Activated naive CD4-positive, alpha-beta T cell treated with anti-CD3 and anti-CD28 coated beads, Interleukin-2, amount 10 ng/mL, durations not matched to agents 7 days and 5 days (primary cell): ENCODE measurements around the gene LCN15.
"Not testable (repeated sequence)": the region's sequence is repeated elsewhere in the genome, so short reads cannot be mapped to it uniquely, and the experiment has no call there.

ENCODE experiments used
- CTCF ChIA-PET: fragments of 350-600 bp; sonication (Branson Sonifier 250); formaldehyde crosslinking; loops from one replicate; lab custom pipeline; 2021; ENCODE audit warnings: antibody characterized with exemption; lab: Charles Lee
- DNase-seq: peaks from one replicate; pipeline ENCODE4 v3.0.0-alpha.2; 2020
- H3K27ac Mint-ChIP-seq: one replicate; pipeline ENCODE4 v1.8.0; 2021; ENCODE audit warnings: mild to moderate bottlenecking, moderate library complexity, mixed read lengths
- H3K27me3 Mint-ChIP-seq: one replicate; pipeline ENCODE4 v1.8.0; 2021; ENCODE audit warnings: mild to moderate bottlenecking, mixed read lengths
- H3K36me3 Mint-ChIP-seq: one replicate; pipeline ENCODE4 v1.8.0; 2021; ENCODE audit warnings: mixed read lengths
- H3K4me1 Mint-ChIP-seq: one replicate; pipeline ENCODE4 v1.8.0; 2021; ENCODE audit warnings: mixed read lengths
- H3K4me3 Mint-ChIP-seq: one replicate; pipeline ENCODE4 v1.8.0; 2021; ENCODE audit warnings: mild to moderate bottlenecking, moderate library complexity, mixed read lengths
- H3K9me3 Mint-ChIP-seq: one replicate; pipeline ENCODE4 v1.8.0; 2021; ENCODE audit warnings: mixed read lengths

The LCN15 gene

GRCh38 chr9:136790640-136791515 is 26.6 kb upstream of the LCN15 start, which contains the start of gene TMEM141:
Gene TMEM141, plus strand, starts transcription at chr9:136791344. Its CDS starts 27 bp downstream, at chr9:136791371.
- H3K27me3 Mint-ChIP-seq: peaks cover 20% of the 10 kb centered on the region
- no peaks in the 10 kb centered on the region for H3K9me3 Mint-ChIP-seq
- H3K4me3 Mint-ChIP-seq: peak within 1 kb of the TSS; percentile 82
- H3K27ac Mint-ChIP-seq: peak within 1 kb of the TSS; percentile 95
- H3K4me1 Mint-ChIP-seq: peaks cover 41% of the 10 kb centered on the region
- peak; percentile 100 for DNase-seq
- CTCF ChIA-PET: interaction anchor here (1.2 to 2.1 kb wide), 2 partner anchors 245 to 256 kb away, joined by 3 to 9 read pairs; no protein-coding TSS in a partner anchor
- no peaks in the 10 kb centered on the region for H3K36me3 Mint-ChIP-seq

GRCh38 chr9:136789523-136789937 is 25.2 kb upstream of the LCN15 start:
- H3K27me3 Mint-ChIP-seq: peaks cover 9% of the 10 kb centered on the region
- CTCF ChIA-PET: interaction anchor here (2.1 kb wide), 1 partner anchor 246 kb away, joined by 9 read pairs; no protein-coding TSS in a partner anchor
- no peak for DNase-seq
- H3K9me3 Mint-ChIP-seq: no peaks in the 10 kb centered on the region
- H3K27ac Mint-ChIP-seq: no peak overlapping the region
- H3K36me3 Mint-ChIP-seq: no peaks in the 10 kb centered on the region
- peaks cover 41% of the 10 kb centered on the region for H3K4me1 Mint-ChIP-seq
- no peak overlapping the region for H3K4me3 Mint-ChIP-seq

- not testable (repeated sequence) for H3K36me3 Mint-ChIP-seq, H3K9me3 Mint-ChIP-seq, H3K4me3 Mint-ChIP-seq, DNase-seq, H3K27me3 Mint-ChIP-seq, H3K27ac Mint-ChIP-seq
- H3K4me1 Mint-ChIP-seq: peaks cover 41% of the 10 kb centered on the region
- CTCF ChIA-PET: interaction anchor here (1.2 to 4.1 kb wide), 8 partner anchors 11 to 278 kb away, joined by 3 to 28 read pairs (median 8); partner anchors contain the start of gene LCN15
Observed at GRCh38 chr9:136788644-136789522, 24.6 kb upstream of the LCN15 start.

GRCh38 chr9:136787690-136788400 is 23.5 kb upstream of the LCN15 start:
- Mint-ChIP-seq H3K4me3 (no peak overlapping the region), H3K27me3 (peaks cover 9% of the 10 kb centered on the region), H3K27ac (no peak overlapping the region), H3K4me1 (peaks cover 38% of the 10 kb centered on the region), H3K36me3 (no peaks in the 10 kb centered on the region), H3K9me3 (no peaks in the 10 kb centered on the region)
- CTCF ChIA-PET: interaction anchor here (0.9 to 4.1 kb wide), 10 partner anchors 10 to 279 kb away, joined by 3 to 28 read pairs (median 4); partner anchors contain the start of gene LCN15
- DNase-seq: peak; percentile 79

- H3K9me3 Mint-ChIP-seq, DNase-seq, H3K4me3 Mint-ChIP-seq, H3K36me3 Mint-ChIP-seq, H3K27me3 Mint-ChIP-seq, H3K27ac Mint-ChIP-seq: not testable (repeated sequence)
- CTCF ChIA-PET: interaction anchor here (0.9 to 4.1 kb wide), 8 partner anchors 9 to 280 kb away, joined by 3 to 28 read pairs (median 4); no protein-coding TSS in a partner anchor
- H3K4me1 Mint-ChIP-seq: peaks cover 32% of the 10 kb centered on the region
Observed at GRCh38 chr9:136786983-136787382, 22.7 kb upstream of the LCN15 start.

GRCh38 chr9:136786451-136786850 is 22.1 kb upstream of the LCN15 start:
- peaks cover 29% of the 10 kb centered on the region for H3K4me1 Mint-ChIP-seq
- H3K36me3 Mint-ChIP-seq: no peaks in the 10 kb centered on the region
- DNase-seq: no peak
- CTCF ChIA-PET: interaction anchor here (0.9 to 4.1 kb wide), 8 partner anchors 9 to 281 kb away, joined by 3 to 28 read pairs (median 4); no protein-coding TSS in a partner anchor
- no peak overlapping the region for H3K4me3 Mint-ChIP-seq
- no peak overlapping the region for H3K27ac Mint-ChIP-seq
- peaks cover 10% of the 10 kb centered on the region for H3K27me3 Mint-ChIP-seq
- no peaks in the 10 kb centered on the region for H3K9me3 Mint-ChIP-seq

- not testable (repeated sequence) for H3K4me3 Mint-ChIP-seq, H3K27ac Mint-ChIP-seq, H3K9me3 Mint-ChIP-seq, DNase-seq, H3K36me3 Mint-ChIP-seq
- H3K27me3 Mint-ChIP-seq: peaks cover 16% of the 10 kb centered on the region
- H3K4me1 Mint-ChIP-seq: peaks cover 25% of the 10 kb centered on the region
- CTCF ChIA-PET: interaction anchor here (1.0 to 4.1 kb wide), 4 partner anchors 8 to 249 kb away, joined by 3 to 28 read pairs (median 14); no protein-coding TSS in a partner anchor
Observed at GRCh38 chr9:136785565-136786355, 21.4 kb upstream of the LCN15 start.

GRCh38 chr9:136784997-136785361 is 20.7 kb upstream of the LCN15 start:
- H3K9me3 Mint-ChIP-seq: no peaks in the 10 kb centered on the region
- H3K36me3 Mint-ChIP-seq: no peaks in the 10 kb centered on the region
- no peak for DNase-seq
- no peak overlapping the region for H3K4me3 Mint-ChIP-seq
- peaks cover 18% of the 10 kb centered on the region for H3K4me1 Mint-ChIP-seq
- no peak overlapping the region for H3K27ac Mint-ChIP-seq
- CTCF ChIA-PET: interaction anchor here (1.3 kb wide), 1 partner anchor 35 kb away, joined by 3 read pairs; no protein-coding TSS in a partner anchor
- H3K27me3 Mint-ChIP-seq: peaks cover 21% of the 10 kb centered on the region

GRCh38 chr9:136784249-136784996 is 20.1 kb upstream of the LCN15 start:
- H3K9me3 Mint-ChIP-seq: no peaks in the 10 kb centered on the region
- CTCF ChIA-PET: interaction anchor here (1.1 kb wide), 1 partner anchor 16 kb away, joined by 3 read pairs; no protein-coding TSS in a partner anchor
- peaks cover 27% of the 10 kb centered on the region for H3K27me3 Mint-ChIP-seq
- no peaks in the 10 kb centered on the region for H3K36me3 Mint-ChIP-seq
- no peak overlapping the region for H3K27ac Mint-ChIP-seq
- no peak for DNase-seq
- H3K4me3 Mint-ChIP-seq: no peak overlapping the region
- H3K4me1 Mint-ChIP-seq: peaks cover 17% of the 10 kb centered on the region

GRCh38 chr9:136782452-136782851 is 18.1 kb upstream of the LCN15 start:
- H3K27ac Mint-ChIP-seq: no peak overlapping the region
- no peak overlapping the region for H3K4me3 Mint-ChIP-seq
- peaks cover under 1% of the 10 kb centered on the region for H3K4me1 Mint-ChIP-seq
- no peaks in the 10 kb centered on the region for H3K36me3 Mint-ChIP-seq
- peaks cover 36% of the 10 kb centered on the region for H3K27me3 Mint-ChIP-seq
- DNase-seq: no peak
- no peaks in the 10 kb centered on the region for H3K9me3 Mint-ChIP-seq
- CTCF ChIA-PET: no interaction called here

GRCh38 chr9:136779808-136780207 is 15.5 kb upstream of the LCN15 start:
- Mint-ChIP-seq H3K9me3 (no peaks in the 10 kb centered on the region), H3K4me3 (no peak overlapping the region), H3K36me3 (no peaks in the 10 kb centered on the region), H3K4me1 (no peaks in the 10 kb centered on the region), H3K27ac (no peak overlapping the region), H3K27me3 (peaks cover 42% of the 10 kb centered on the region)
- no peak for DNase-seq
- CTCF ChIA-PET: interaction anchor here (1.0 to 3.4 kb wide), 3 partner anchors 11 to 267 kb away, joined by 4 to 20 read pairs (median 4); no protein-coding TSS in a partner anchor

- CTCF ChIA-PET: interaction anchor here (0.8 to 3.4 kb wide), 9 partner anchors 9 to 328 kb away, joined by 3 to 24 read pairs (median 7); partner anchors contain the start of genes LCN15 and LCN8
- Mint-ChIP-seq H3K27ac (no peak overlapping the region), H3K27me3 (peaks cover 49% of the 10 kb centered on the region), H3K9me3 (peaks cover 11% of the 10 kb centered on the region), H3K36me3 (no peaks in the 10 kb centered on the region), H3K4me1 (peaks cover 4% of the 10 kb centered on the region), H3K4me3 (no peak overlapping the region)
- DNase-seq: no peak
Observed at GRCh38 chr9:136777359-136777758, 13.0 kb upstream of the LCN15 start.
